Measurements from ENCODE around the gene PGLYRP4. TPM values are rescaled to one million over a fixed set of nuclear protein-coding genes. Genes with fewer than 3 reads are reported as not detected.

Gene PGLYRP4
- polyA plus RNA-seq, 2 of the 4 experiments (the other 2 are of a cell fraction): not detected

- FAIRE-seq (no peak), DNase-seq (ENCODE audit: low read depth in 1 of 2, low spot score in 1 of 2) (no peak), ATAC-seq (no peak)
- ChIA-PET POLR2A (no interaction called here), CTCF (interaction anchor here (1.3 kb wide), 2 partner anchors 104 to 178 kb away, joined by 3 to 4 read pairs; no protein-coding TSS in a partner anchor)
- Histone ChIP-seq H3K4me2 (no peak overlapping the region), H3K4me3 (no peak overlapping the region), H3K4me1 (no peaks in the 10 kb centered on the region), H3K9me3 (no peaks in the 10 kb centered on the region), H3K27ac (no peak overlapping the region)
- TF ChIP-seq GATA3 (IDR thresholded peaks at IDR 0.05; ENCODE audit: borderline replicate concordance) (no peak), TP53 (CRISPR knock-in tag; IDR thresholded peaks at IDR 0.05) (no peak), PHF8 (IDR thresholded peaks at IDR 0.05; ENCODE audit: borderline replicate concordance, low read depth) (no peak), REST (IDR thresholded peaks at IDR 0.05) (no peak), POLR2AphosphoS2 (conservative IDR thresholded peaks at IDR 0.05; ENCODE audit: low read length) (no peak), TFCP2L1 (CRISPR knock-in tag; IDR thresholded peaks at IDR 0.05) (no peak)
- WGBS (ENCODE audit: missing lambda C conversion rate): 4% methylated on average over 17 of the region's 17 CpGs
Measured at GRCh38 chr1:153389973-153390879, 41.6 kb upstream of the PGLYRP4 start.

- no peak for TF ChIP-seq SMC3 (IDR thresholded peaks at IDR 0.05)
- no peak for TF ChIP-seq TP53 (CRISPR knock-in tag; IDR thresholded peaks at IDR 0.05)
- no peak for TF ChIP-seq CBX8 (IDR thresholded peaks at IDR 0.05)
- TF ChIP-seq RNF2 (IDR thresholded peaks at IDR 0.05; ENCODE audit: borderline replicate concordance, low read depth): no peak
- TF ChIP-seq HOXB5 (CRISPR knock-in tag; IDR thresholded peaks at IDR 0.05): no peak
- no peak for TF ChIP-seq MAFK (IDR thresholded peaks at IDR 0.05; ENCODE audit: partially characterized antibody)
- no peak for TF ChIP-seq JUN (IDR thresholded peaks at IDR 0.05)
- no peak for TF ChIP-seq GATA3 (IDR thresholded peaks at IDR 0.05; ENCODE audit: borderline replicate concordance)
- TF ChIP-seq ZNF302 (CRISPR knock-in tag; IDR thresholded peaks at IDR 0.05): no peak
- TF ChIP-seq HOXB13 (CRISPR knock-in tag; IDR thresholded peaks at IDR 0.05; ENCODE audit: low read depth): no peak
- TF ChIP-seq RFX5 (IDR thresholded peaks at IDR 0.05): no peak
- TF ChIP-seq NFE2L2 (conservative IDR thresholded peaks at IDR 0.05; ENCODE audit: low read length): no peak
- no peak for TF ChIP-seq ATOH8 (CRISPR knock-in tag; IDR thresholded peaks at IDR 0.05; ENCODE audit: low read depth)
- no peak for TF ChIP-seq BHLHE40 (IDR thresholded peaks at IDR 0.05; ENCODE audit: low read depth, low read length)
- no peak for TF ChIP-seq NPAS2 (CRISPR knock-in tag; IDR thresholded peaks at IDR 0.05; ENCODE audit: borderline replicate concordance)
- TF ChIP-seq ZFP36 (IDR thresholded peaks at IDR 0.05; ENCODE audit: borderline replicate concordance, partially characterized antibody): no peak
- no peak for TF ChIP-seq RARB (CRISPR knock-in tag; IDR thresholded peaks at IDR 0.05)
- TF ChIP-seq MYC (IDR thresholded peaks at IDR 0.05; ENCODE audit: borderline replicate concordance, low read length): no peak
- no peak for TF ChIP-seq RCOR1 (IDR thresholded peaks at IDR 0.05; ENCODE audit: low read depth, low read length)
- DNase-seq (ENCODE audit: low read depth in 1 of 2, low spot score in 1 of 2): no peak
- Histone ChIP-seq H3K27ac (no peak overlapping the region), H3K4me1 (no peaks in the 10 kb centered on the region), H3K4me3 (no peak overlapping the region), H3K4me2 (no peak overlapping the region), H3K9me3 (no peaks in the 10 kb centered on the region)
- 0% methylated on average over 1 of the region's 1 CpG for WGBS (ENCODE audit: missing lambda C conversion rate)
- CTCF ChIA-PET: interaction anchor here (1.3 kb wide), 2 partner anchors 105 to 179 kb away, joined by 3 to 4 read pairs; no protein-coding TSS in a partner anchor
- POLR2A ChIA-PET: no interaction called here
- no peak for FAIRE-seq
- no peak for ATAC-seq
Measured at GRCh38 chr1:153389401-153389800, 40.8 kb upstream of the PGLYRP4 start.
